Vagina (tissue), 2 donors: Measurements from ENCODE around the gene ADAT2. TPM values are rescaled to one million over a fixed set of nuclear protein-coding genes. Genes with fewer than 3 reads are reported as not detected.

Source experiments
- DNase-seq, 2 donors: peaks; one replicate each; pipeline ENCODE4 v3.0.0-alpha.2; 2017; ENCODE audit errors: extremely low spot score in 2 of 2
- H3K27ac ChIP-seq: fragments of 200-600 bp; sonication (generic); one replicate; pipeline ENCODE4 v1.5.1; 2019
- H3K27me3 ChIP-seq: fragments of 200-600 bp; sonication (generic); one replicate; pipeline ENCODE4 v1.5.1; 2019
- H3K36me3 ChIP-seq, 2 donors: fragments of 200-600 bp; sonication (generic); one replicate each; pipeline ENCODE4 v1.5.1; 2017 to 2019
- H3K4me1 ChIP-seq: fragments of 200-600 bp; sonication (generic); one replicate; pipeline ENCODE4 v1.5.1; 2019
- H3K4me3 ChIP-seq, 2 donors: fragments of 200-600 bp; sonication (generic); 1 replicate in 1 of 2; 2 replicates in 1 of 2; pipeline ENCODE4 v1.5.1; 2016 to 2019
- H3K9me3 ChIP-seq: fragments of 200-600 bp; sonication (generic); one replicate; pipeline ENCODE4 v1.5.1; 2019
- CTCF ChIP-seq, 3 experiments: fragments of 450-650 bp in 2 of 3; fragments of 200-600 bp in 1 of 3; sonication (generic) in 1 of 3; IDR thresholded peaks; one replicate each; pipeline ENCODE4 v1.5.1; 2017 to 2019; ENCODE audit warnings: antibody characterized with exemption in 3 of 3, mild to moderate bottlenecking in 2 of 3, moderate library complexity in 2 of 3
- POLR2A ChIP-seq, 2 donors: fragments of 450-650 bp; IDR thresholded peaks; one replicate each; pipeline ENCODE4 v1.6.1; 2017; ENCODE audit warnings: antibody characterized with exemption in 2 of 2, mild to moderate bottlenecking in 2 of 2, moderate library complexity in 2 of 2
- POLR2AphosphoS5 ChIP-seq, 2 donors: sonication (generic); formaldehyde crosslinking; IDR thresholded peaks; one replicate each; pipeline ENCODE4 v1.9.0; 2017; ENCODE audit warnings: antibody characterized with exemption in 2 of 2, mild to moderate bottlenecking in 2 of 2, low read depth in 1 of 2; ENCODE audit not compliant: insufficient read depth in 1 of 2
- intact Hi-C: fragments of 100-400 bp; cut with DNase I; formaldehyde crosslinking; loops from one replicate; pipeline ENCODE4 v1.15.1; 2023
- small RNA-seq: library from RNA; depleted of rRNA; stranded (forward); fragments of <200 nt; gene quantifications from one replicate; pipeline ENCODE3, GENCODE V24; 2016
- total RNA-seq: library from RNA; depleted of rRNA; stranded (reverse); fragments of >200 nt; gene quantifications from one replicate; pipeline ENCODE4 v1.2.3, GENCODE V29; 2016

Gene ADAT2
- total RNA-seq, 1 donor from 2014 or later: 5.9 TPM

GRCh38 chr6:143374014-143374413 lies 76.5 kb downstream of the ADAT2 start:
- H3K4me3 ChIP-seq: no peak overlapping the region
- DNase-seq: no peak
- H3K4me1 ChIP-seq: no peaks in the 10 kb centered on the region
- no peaks in the 10 kb centered on the region for H3K36me3 ChIP-seq
- no peak for TF ChIP-seq POLR2AphosphoS5 (IDR thresholded peaks at IDR 0.05; ENCODE audit: insufficient read depth in 1 of 2, low read depth in 1 of 2)
- no peak for TF ChIP-seq CTCF (IDR thresholded peaks at IDR 0.05)
- no peak for TF ChIP-seq POLR2A (IDR thresholded peaks at IDR 0.05)
- no peaks in the 10 kb centered on the region for H3K9me3 ChIP-seq
- intact Hi-C loops: no loop called here
- H3K27me3 ChIP-seq: no peaks in the 10 kb centered on the region
- no peak overlapping the region for H3K27ac ChIP-seq

Small RNA genes within 50 kb of the gene (small RNA-seq; reads per million reads assigned to genes)
- not detected for gene RNA5SP221

Other genes with a start within 250 kb of the ADAT2 start
- gene PEX3, start 110 bp upstream of the ADAT2 start, total RNA-seq: 17.4 TPM
- gene FUCA2, start 61.0 kb upstream of the ADAT2 start, total RNA-seq: 19.4 TPM
- gene PHACTR2, start 227.3 kb upstream of the ADAT2 start, total RNA-seq: 61.6 TPM